ENCODE data around the gene ACIN1. TPM values are rescaled to one million over a fixed set of nuclear protein-coding genes. Genes with fewer than 3 reads are reported as not detected.

Gene ACIN1
- polyA plus RNA-seq, 1 donor (not counting 4 experiments of a cell fraction or from before 2014, with no cell fraction given): 104 TPM

DNA sequence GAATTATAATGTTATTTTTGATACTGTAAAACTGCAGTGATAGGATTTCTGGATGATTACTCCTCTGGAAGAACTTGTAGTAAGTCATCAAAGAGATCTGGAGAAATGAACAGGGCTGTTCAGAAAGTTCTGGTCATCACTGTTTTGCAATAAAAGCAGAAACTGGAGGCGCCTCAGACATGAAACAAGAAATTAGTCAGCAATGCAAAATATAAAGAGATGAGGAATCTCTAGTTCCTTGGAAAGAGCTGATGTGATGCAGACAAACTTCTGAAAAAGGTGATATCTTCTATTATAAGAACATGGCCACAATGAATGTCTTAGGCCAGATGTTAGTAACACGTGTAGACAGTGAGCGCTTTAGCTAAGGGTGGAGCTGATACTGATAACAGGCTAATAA, 9.5 kb downstream of the ACIN1 start:
- dilution Hi-C loops (cut with MboI; ENCODE audit: extremely low pct_ligation_motif_present, low sequenced_read_pairs): no loop called here
- H2AFZ ChIP-seq (ENCODE audit: control insufficient read depth, low read length): no peak overlapping the region
- no peaks in the 10 kb centered on the region for H3K9me3 ChIP-seq (ENCODE audit: control insufficient read depth, low read depth, low read length)
- FAIRE-seq (no peak), DNase-seq (ENCODE audit: low read depth, low spot score) (no peak)
- H3K9me1 ChIP-seq (ENCODE audit: control insufficient read depth, extremely low read depth, insufficient read depth, low read length): no peaks in the 10 kb centered on the region
- no peaks in the 10 kb centered on the region for H3K4me1 ChIP-seq (ENCODE audit: control insufficient read depth, extremely low read depth, insufficient read depth, low read length)
- H3K79me2 ChIP-seq (ENCODE audit: control insufficient read depth, insufficient read depth, low read length): peaks cover 24% of the 10 kb centered on the region
- no peak overlapping the region for H3K4me2 ChIP-seq (ENCODE audit: control insufficient read depth, extremely low read depth, insufficient read depth, low read depth, low read length)
- no peaks in the 10 kb centered on the region for H4K20me1 ChIP-seq (ENCODE audit: control insufficient read depth, extremely low read depth, insufficient read depth, low read length)
- no peak overlapping the region for H3K9ac ChIP-seq (ENCODE audit: control insufficient read depth, extremely low read depth, insufficient read depth, low read length)
- no peaks in the 10 kb centered on the region for H3K27me3 ChIP-seq (ENCODE audit: control insufficient read depth, extremely low read depth, insufficient read depth, low read length)
- no peak overlapping the region for H3K27ac ChIP-seq (ENCODE audit: control insufficient read depth, insufficient read depth, low read length)
- peaks cover 22 to 61% of the 10 kb centered on the region in 2 experiments for H3K36me3 ChIP-seq (ENCODE audit: control insufficient read depth in 2 of 2, extremely low read depth in 1 of 2, insufficient read depth in 2 of 2, low read length in 2 of 2)
- no peak overlapping the region for H3K4me3 ChIP-seq (ENCODE audit: control insufficient read depth in 2 of 3, extremely low read depth in 1 of 3, insufficient read depth in 2 of 3, low read depth in 1 of 3, low read length in 3 of 3)
- TF ChIP-seq, protein P1, sequence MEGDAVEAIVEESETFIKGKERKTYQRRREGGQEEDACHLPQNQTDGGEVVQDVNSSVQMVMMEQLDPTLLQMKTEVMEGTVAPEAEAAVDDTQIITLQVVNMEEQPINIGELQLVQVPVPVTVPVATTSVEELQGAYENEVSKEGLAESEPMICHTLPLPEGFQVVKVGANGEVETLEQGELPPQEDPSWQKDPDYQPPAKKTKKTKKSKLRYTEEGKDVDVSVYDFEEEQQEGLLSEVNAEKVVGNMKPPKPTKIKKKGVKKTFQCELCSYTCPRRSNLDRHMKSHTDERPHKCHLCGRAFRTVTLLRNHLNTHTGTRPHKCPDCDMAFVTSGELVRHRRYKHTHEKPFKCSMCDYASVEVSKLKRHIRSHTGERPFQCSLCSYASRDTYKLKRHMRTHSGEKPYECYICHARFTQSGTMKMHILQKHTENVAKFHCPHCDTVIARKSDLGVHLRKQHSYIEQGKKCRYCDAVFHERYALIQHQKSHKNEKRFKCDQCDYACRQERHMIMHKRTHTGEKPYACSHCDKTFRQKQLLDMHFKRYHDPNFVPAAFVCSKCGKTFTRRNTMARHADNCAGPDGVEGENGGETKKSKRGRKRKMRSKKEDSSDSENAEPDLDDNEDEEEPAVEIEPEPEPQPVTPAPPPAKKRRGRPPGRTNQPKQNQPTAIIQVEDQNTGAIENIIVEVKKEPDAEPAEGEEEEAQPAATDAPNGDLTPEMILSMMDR (optimal IDR thresholded peaks at IDR 0.05 in 1 of 3, IDR thresholded peaks at IDR 0.05 in 1 of 3, conservative IDR thresholded peaks at IDR 0.05 in 1 of 3; ENCODE audit: extremely low read depth in 1 of 3, insufficient read depth in 2 of 3, low read length in 3 of 3): no peak
- TF ChIP-seq EZH2 (IDR thresholded peaks at IDR 0.05; ENCODE audit: low read length): no peak

DNA sequence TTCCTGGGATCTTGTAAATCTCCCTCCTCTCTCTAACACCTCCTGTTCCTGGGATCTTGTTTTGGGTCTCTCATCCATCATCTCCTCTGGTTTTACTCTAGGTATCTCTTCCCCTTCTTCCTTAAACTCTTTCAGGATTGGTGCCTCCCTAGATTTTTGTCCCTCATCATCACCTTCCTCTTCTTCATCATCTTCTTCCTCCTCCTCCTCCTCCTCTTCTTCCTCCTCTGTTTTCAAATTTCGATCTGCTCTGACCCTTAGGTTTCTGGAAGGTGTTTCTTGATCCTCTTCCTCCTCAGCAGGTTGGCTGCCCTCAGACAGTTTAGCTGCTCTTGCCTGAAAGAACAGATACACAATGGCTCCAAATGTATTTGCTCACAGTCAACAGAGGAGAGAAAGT, 14.5 kb downstream of the ACIN1 start:
- H3K9ac ChIP-seq (ENCODE audit: control insufficient read depth, extremely low read depth, insufficient read depth, low read length): no peak overlapping the region
- no peaks in the 10 kb centered on the region for H3K9me1 ChIP-seq (ENCODE audit: control insufficient read depth, extremely low read depth, insufficient read depth, low read length)
- no peak for DNase-seq (ENCODE audit: low read depth, low spot score)
- H3K27me3 ChIP-seq (ENCODE audit: control insufficient read depth, extremely low read depth, insufficient read depth, low read length): no peaks in the 10 kb centered on the region
- H3K4me3 ChIP-seq (ENCODE audit: control insufficient read depth in 2 of 3, extremely low read depth in 1 of 3, insufficient read depth in 2 of 3, low read depth in 1 of 3, low read length in 3 of 3): no peak overlapping the region
- H3K9me3 ChIP-seq (ENCODE audit: control insufficient read depth, low read depth, low read length): no peaks in the 10 kb centered on the region
- no peak overlapping the region for H3K4me2 ChIP-seq (ENCODE audit: control insufficient read depth, extremely low read depth, insufficient read depth, low read depth, low read length)
- no peak for FAIRE-seq
- peaks cover 21 to 60% of the 10 kb centered on the region in 2 experiments for H3K36me3 ChIP-seq (ENCODE audit: control insufficient read depth in 2 of 2, extremely low read depth in 1 of 2, insufficient read depth in 2 of 2, low read length in 2 of 2)
- H4K20me1 ChIP-seq (ENCODE audit: control insufficient read depth, extremely low read depth, insufficient read depth, low read length): no peaks in the 10 kb centered on the region
- H3K27ac ChIP-seq (ENCODE audit: control insufficient read depth, insufficient read depth, low read length): no peak overlapping the region
- dilution Hi-C loops (cut with MboI; ENCODE audit: extremely low pct_ligation_motif_present, low sequenced_read_pairs): no loop called here
- TF ChIP-seq, protein P1 (optimal IDR thresholded peaks at IDR 0.05 in 1 of 3, IDR thresholded peaks at IDR 0.05 in 1 of 3, conservative IDR thresholded peaks at IDR 0.05 in 1 of 3; ENCODE audit: extremely low read depth in 1 of 3, insufficient read depth in 2 of 3, low read length in 3 of 3): no peak
- TF ChIP-seq EZH2 (IDR thresholded peaks at IDR 0.05; ENCODE audit: low read length): no peak
- H2AFZ ChIP-seq (ENCODE audit: control insufficient read depth, low read length): no peak overlapping the region
- peaks cover 4% of the 10 kb centered on the region for H3K79me2 ChIP-seq (ENCODE audit: control insufficient read depth, insufficient read depth, low read length)
- peaks cover 15% of the 10 kb centered on the region for H3K4me1 ChIP-seq (ENCODE audit: control insufficient read depth, extremely low read depth, insufficient read depth, low read length)

Data from keratinocyte (primary cell).